ENCODE measurements around the gene ACACA.

Gene ACACA

GRCh38 chr17:37109731-37110710, 296.6 kb downstream of the ACACA start:
- in situ Hi-C loops (cut with MboI; ENCODE audit: low sequenced_read_pairs) = no loop called here

GRCh38 chr17:37109106-37109505, 297.5 kb downstream of the ACACA start:
- in situ Hi-C loops (cut with MboI; ENCODE audit: low sequenced_read_pairs) = no loop called here

GRCh38 chr17:37107406-37108083, 299.1 kb downstream of the ACACA start:
- in situ Hi-C loops (cut with MboI; ENCODE audit: low sequenced_read_pairs) = no loop called here

- in situ Hi-C loops (cut with MboI; ENCODE audit: low sequenced_read_pairs) = no loop called here
Observed at GRCh38 chr17:37106049-37106448, 300.6 kb downstream of the ACACA start.

- in situ Hi-C loops (cut with MboI; ENCODE audit: low sequenced_read_pairs) = no loop called here
Observed at GRCh38 chr17:37103231-37103630, 303.4 kb downstream of the ACACA start.

- in situ Hi-C loops (cut with MboI; ENCODE audit: low sequenced_read_pairs) = no loop called here
Observed at GRCh38 chr17:37101306-37101705, 305.3 kb downstream of the ACACA start.

GRCh38 chr17:37100231-37100630, 306.4 kb downstream of the ACACA start:
- in situ Hi-C loops (cut with MboI; ENCODE audit: low sequenced_read_pairs) = no loop called here

- in situ Hi-C loops (cut with MboI; ENCODE audit: low sequenced_read_pairs) = no loop called here
Observed at GRCh38 chr17:37098910-37099664, 307.5 kb downstream of the ACACA start.

GRCh38 chr17:37098152-37098551, 308.5 kb downstream of the ACACA start:
- in situ Hi-C loops (cut with MboI; ENCODE audit: low sequenced_read_pairs) = no loop called here

GRCh38 chr17:37097154-37097553, 309.5 kb downstream of the ACACA start:
- in situ Hi-C loops (cut with MboI; ENCODE audit: low sequenced_read_pairs) = no loop called here

- in situ Hi-C loops (cut with MboI; ENCODE audit: low sequenced_read_pairs) = no loop called here
Observed at GRCh38 chr17:37096071-37096470, 310.6 kb downstream of the ACACA start.

- in situ Hi-C loops (cut with MboI; ENCODE audit: low sequenced_read_pairs) = no loop called here
Observed at GRCh38 chr17:37094391-37094790, 312.2 kb downstream of the ACACA start.

GRCh38 chr17:37092701-37093100, 313.9 kb downstream of the ACACA start:
- in situ Hi-C loops (cut with MboI; ENCODE audit: low sequenced_read_pairs) = no loop called here

GRCh38 chr17:37092071-37092470, 314.6 kb downstream of the ACACA start:
- in situ Hi-C loops (cut with MboI; ENCODE audit: low sequenced_read_pairs) = no loop called here

GRCh38 chr17:37090941-37091340, 315.7 kb downstream of the ACACA start:
- in situ Hi-C loops (cut with MboI; ENCODE audit: low sequenced_read_pairs) = no loop called here

- in situ Hi-C loops (cut with MboI; ENCODE audit: low sequenced_read_pairs) = no loop called here
Observed at GRCh38 chr17:37089956-37090355, 316.7 kb downstream of the ACACA start.

GRCh38 chr17:37088913-37089312, 317.7 kb downstream of the ACACA start:
- in situ Hi-C loops (cut with MboI; ENCODE audit: low sequenced_read_pairs) = no loop called here

GRCh38 chr17:37088459-37088858, 318.2 kb downstream of the ACACA start:
- in situ Hi-C loops (cut with MboI; ENCODE audit: low sequenced_read_pairs) = no loop called here

- in situ Hi-C loops (cut with MboI; ENCODE audit: low sequenced_read_pairs) = no loop called here
Observed at GRCh38 chr17:37087683-37088082, 319.0 kb downstream of the ACACA start.

- in situ Hi-C loops (cut with MboI; ENCODE audit: low sequenced_read_pairs) = no loop called here
Observed at GRCh38 chr17:37086948-37087347, 319.7 kb downstream of the ACACA start.

- in situ Hi-C loops (cut with MboI; ENCODE audit: low sequenced_read_pairs) = no loop called here
Observed at GRCh38 chr17:37086334-37086733, 320.3 kb downstream of the ACACA start.

Measured in HL-60/S4 treated with retinoic acid at 250 ng/mL for 4 days and 3 days (cell line).